ENCODE measurements around the gene WASF3. TPM values are rescaled to one million over a fixed set of nuclear protein-coding genes. Genes with fewer than 3 reads are reported as not detected.
A peak's percentile ranks its signal among the peaks of the same experiment; 100 is the strongest.

WASF3 gene
- total and polyA plus RNA-seq, 2 of the 13 experiments (the other 11 are each of a cell fraction or from before 2014, with no cell fraction given) = 10.4 to 17.2 TPM

- intact Hi-C loops (cut with micrococcal nuclease; ENCODE audit: unreplicated experiment) (no loop called here), in situ Hi-C loops (cut with HindIII; ENCODE audit: extremely low pct_ligation_motif_present, low pct_unique_long_range_greater_than_20kb) (no loop called here)
- H3K4me1 ChIP-seq (ENCODE audit: insufficient read depth, low read length) = peaks cover 11% of the 10 kb centered on the region; the same call in 1 of the 2 replicates
- WGBS (ENCODE audit: low lambda C conversion rate) = 6% methylated on average over 4 of the region's 9 CpGs
- H3K9ac ChIP-seq (ENCODE audit: insufficient read depth, low read depth, low read length) = no peak overlapping the region
- no peak overlapping the region for H3K4me2 ChIP-seq (ENCODE audit: low read depth, low read length)
- no peaks in the 10 kb centered on the region for H3K79me2 ChIP-seq (ENCODE audit: insufficient read depth, low read length)
- TF ChIP-seq NFE2L2 (IDR thresholded peaks at IDR 0.05; ENCODE audit: low read length) = peak; percentile 37; the same call in 1 of the 2 replicates
- no peak for TF ChIP-seq CSRNP2 (CRISPR knock-in tag; conservative IDR thresholded peaks at IDR 0.05; ENCODE audit: low read depth)
- no peaks in the 10 kb centered on the region for H4K20me1 ChIP-seq (ENCODE audit: insufficient read depth, low read length)
- no peaks in the 10 kb centered on the region for H3K36me3 ChIP-seq (replicated peaks in 1 of 2; ENCODE audit: control insufficient read depth in 1 of 2, insufficient read depth in 2 of 2, low read length in 2 of 2)
- ATAC-seq (no peak), DNase-seq (ENCODE audit: low spot score) (no peak), FAIRE-seq (no peak)
- ChIA-PET POLR2A (no interaction called here), CTCF (ENCODE audit: low intra/inter-chr PET ratio, low total read pairs) (no interaction called here)
- no peak overlapping the region for H3K27ac ChIP-seq (ENCODE audit: extremely low read length, insufficient read depth, low read length)
- H2AFZ ChIP-seq (ENCODE audit: low read length) = no peak overlapping the region
- BruUV-seq (replicated peaks) = no TSS peak
- no peak overlapping the region for H3K4me3 ChIP-seq (replicated peaks in 1 of 3; ENCODE audit: insufficient read depth in 1 of 3, low read depth in 2 of 3, low read length in 3 of 3)
- H3K9me3 ChIP-seq (ENCODE audit: low read length) = no peaks in the 10 kb centered on the region
- no peaks in the 10 kb centered on the region for H3K27me3 ChIP-seq (ENCODE audit: control insufficient read depth in 1 of 2, insufficient read depth in 2 of 2, low read length in 2 of 2)
Measured at GRCh38 chr13:26534036-26534726, 23.3 kb upstream of the WASF3 start.

- no peaks in the 10 kb centered on the region for H3K36me3 ChIP-seq (replicated peaks in 1 of 2; ENCODE audit: control insufficient read depth in 1 of 2, insufficient read depth in 2 of 2, low read length in 2 of 2)
- no peak overlapping the region for H3K27ac ChIP-seq (ENCODE audit: extremely low read length, insufficient read depth, low read length)
- H3K27me3 ChIP-seq (ENCODE audit: control insufficient read depth in 1 of 2, insufficient read depth in 2 of 2, low read length in 2 of 2) = no peaks in the 10 kb centered on the region
- intact Hi-C loops (cut with micrococcal nuclease; ENCODE audit: unreplicated experiment) (no loop called here), in situ Hi-C loops (cut with HindIII; ENCODE audit: extremely low pct_ligation_motif_present, low pct_unique_long_range_greater_than_20kb) (no loop called here)
- no peak for TF ChIP-seq TCF12 (IDR thresholded peaks at IDR 0.05)
- TF ChIP-seq TCF12 (CRISPR knock-in tag; IDR thresholded peaks at IDR 0.05) = no peak
- TF ChIP-seq NKX3-1 (CRISPR knock-in tag; IDR thresholded peaks at IDR 0.05) = no peak
- TF ChIP-seq EHMT2 (IDR thresholded peaks at IDR 0.05; ENCODE audit: borderline replicate concordance, low read depth, low read length) = no peak
- TF ChIP-seq ZNF713 (CRISPR knock-in tag; IDR thresholded peaks at IDR 0.05) = no peak
- no peak for TF ChIP-seq FOXC1 (CRISPR knock-in tag; IDR thresholded peaks at IDR 0.05; ENCODE audit: borderline replicate concordance)
- no peak for TF ChIP-seq SALL2 (CRISPR knock-in tag; IDR thresholded peaks at IDR 0.05)
- ChIA-PET CTCF (ENCODE audit: low intra/inter-chr PET ratio, low total read pairs) (no interaction called here), POLR2A (no interaction called here)
- ATAC-seq (no peak), DNase-seq (ENCODE audit: low spot score) (no peak), FAIRE-seq (no peak)
- WGBS (ENCODE audit: low lambda C conversion rate) = 2% methylated on average over 10 of the region's 10 CpGs
- no peak overlapping the region for H3K4me3 ChIP-seq (replicated peaks in 1 of 3; ENCODE audit: insufficient read depth in 1 of 3, low read depth in 2 of 3, low read length in 3 of 3)
- no peak overlapping the region for H2AFZ ChIP-seq (ENCODE audit: low read length)
- H3K9ac ChIP-seq (ENCODE audit: insufficient read depth, low read depth, low read length) = no peak overlapping the region
- H4K20me1 ChIP-seq (ENCODE audit: insufficient read depth, low read length) = no peaks in the 10 kb centered on the region
- no peak overlapping the region; the same call in 1 of the 2 replicates for H3K4me2 ChIP-seq (ENCODE audit: low read depth, low read length)
- no TSS peak for BruUV-seq (replicated peaks)
- H3K4me1 ChIP-seq (ENCODE audit: insufficient read depth, low read length) = peaks cover 11% of the 10 kb centered on the region; the same call in 1 of the 2 replicates
- H3K9me3 ChIP-seq (ENCODE audit: low read length) = no peaks in the 10 kb centered on the region
- H3K79me2 ChIP-seq (ENCODE audit: insufficient read depth, low read length) = no peaks in the 10 kb centered on the region
Measured at GRCh38 chr13:26538363-26539317, 18.8 kb upstream of the WASF3 start.

Data from HepG2 (cell line).